ENCODE data around the gene FAM181A. TPM values are rescaled to one million over a fixed set of nuclear protein-coding genes. Genes with fewer than 3 reads are reported as not detected.

The FAM181A gene
- polyA plus RNA-seq, 3 donors: not detected

DNA sequence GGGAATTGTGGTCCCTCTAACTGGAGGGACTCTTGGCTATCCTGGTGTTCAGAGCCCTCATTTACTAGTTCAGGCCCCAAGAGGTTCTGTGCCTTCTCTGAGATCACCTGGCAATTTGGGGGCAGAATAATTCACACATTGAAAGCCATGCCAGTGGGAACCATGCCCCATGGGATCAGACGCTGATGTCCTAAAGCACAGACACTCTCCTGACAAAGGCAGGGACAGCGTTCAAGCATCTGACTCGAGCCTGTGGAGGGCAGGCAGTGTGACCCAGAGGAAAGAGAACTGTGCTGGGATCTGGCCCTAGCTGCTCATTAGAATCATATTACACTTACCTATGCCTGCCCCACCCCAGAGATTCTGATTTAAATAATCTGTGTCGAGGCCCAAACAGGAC is 51.6 kb downstream of the FAM181A start:
- no peak for DNase-seq

Other genes with a start within 250 kb of the FAM181A start
- 1 to 10 TPM; 1.4 to 1.6 (median 1.5) TPM for gene PRIMA1, start 138.9 kb upstream of the FAM181A start, polyA plus RNA-seq (ENCODE audit: insufficient read length in 3 of 3)
- gene ASB2, start 49.2 kb downstream of the FAM181A start, polyA plus RNA-seq (ENCODE audit: insufficient read length in 3 of 3): under 1 TPM; 0.29 to 0.51 (median 0.37) TPM
- not detected for gene CCDC197, start 70.0 kb downstream of the FAM181A start, polyA plus RNA-seq (ENCODE audit: insufficient read length in 3 of 3)
- gene OTUB2, start 99.0 kb downstream of the FAM181A start, polyA plus RNA-seq (ENCODE audit: insufficient read length in 3 of 3): 1 to 10 TPM; 4.2 to 4.7 (median 4.7) TPM
- 100 to 1,000 TPM; 143 to 172 (median 170) TPM for gene DDX24, start 153.9 kb downstream of the FAM181A start, polyA plus RNA-seq (ENCODE audit: insufficient read length in 3 of 3)
- gene IFI27L1, start 154.0 kb downstream of the FAM181A start, polyA plus RNA-seq (ENCODE audit: insufficient read length in 3 of 3): 10 to 100 TPM; 27.6 to 34.5 (median 30.5) TPM
- 1 to 10 TPM; 5.1 to 9.1 (median 7.3) TPM for gene IFI27, start 183.4 kb downstream of the FAM181A start, polyA plus RNA-seq (ENCODE audit: insufficient read length in 3 of 3)
- 10 to 100 TPM; 14.8 to 31.7 (median 31.4) TPM for gene IFI27L2, start 202.3 kb downstream of the FAM181A start, polyA plus RNA-seq (ENCODE audit: insufficient read length in 3 of 3)
- under 1 TPM; 0.26 to 0.38 (median 0.27) TPM for gene PPP4R4, start 247.0 kb downstream of the FAM181A start, polyA plus RNA-seq (ENCODE audit: insufficient read length in 3 of 3)